Right lobe of liver (tissue), 4 donors: ENCODE results near the gene ROCK2.

Experiments used
- CTCF ChIP-seq, 4 donors: fragments of 200-600 bp in 3 of 4; fragments of 450-650 bp in 1 of 4; IDR thresholded peaks; one replicate each; pipeline versions ENCODE4 v1.5.1 to v1.8.0; 2016 to 2022; ENCODE audit warnings: antibody characterized with exemption in 4 of 4, mild to moderate bottlenecking in 2 of 4
- POLR2A ChIP-seq: fragments of 450-650 bp; IDR thresholded peaks from one replicate; pipeline ENCODE4 v1.6.1; 2017; ENCODE audit warnings: antibody characterized with exemption, mild to moderate bottlenecking
- donor health status: DM: no; HTN: no; CAD: no.
- donor health status: DM: no; HTN: no; CAD: no.
- donor health status: DM: no; HTN: yes; CAD: no.

- TF ChIP-seq CTCF (IDR thresholded peaks at IDR 0.05), result no peak
- TF ChIP-seq POLR2A, result no peak
These were observed 18.3 kb downstream of the ROCK2 start for GRCh38 chr2:11325961-11326676.
